Tibial artery (tissue), 4 donors: Measurements from ENCODE around the gene SFMBT1.

Source experiments
- DNase-seq, 2 donors: peaks; one replicate each; pipeline ENCODE4 v3.0.0-alpha.2; 2019
- H3K27ac ChIP-seq, 2 donors: fragments of 200-600 bp; sonication (generic) in 1 of 2; 1 replicate in 1 of 2; 2 replicates in 1 of 2; pipeline ENCODE4 v1.5.1; 2018 to 2019; ENCODE audit warnings: mild to moderate bottlenecking in 1 of 2
- H3K27me3 ChIP-seq, 2 donors: fragments of 200-600 bp; sonication (generic) in 1 of 2; one replicate each; pipeline versions ENCODE4 v1.5.1 to v1.6.0; 2016 to 2019
- H3K36me3 ChIP-seq, 3 donors: fragments of 200-600 bp; sonication (generic) in 2 of 3; one replicate each; pipeline ENCODE4 v1.5.1; 2016 to 2019; ENCODE audit warnings: mild to moderate bottlenecking in 2 of 3
- H3K4me1 ChIP-seq, 4 donors: fragments of 200-600 bp; sonication (generic) in 2 of 4; 1 replicate in 3 of 4; 2 replicates in 1 of 4; pipeline ENCODE4 v1.5.1; 2016 to 2019
- H3K4me3 ChIP-seq, 2 donors: fragments of 200-600 bp; sonication (generic) in 1 of 2; 1 replicate in 1 of 2; 2 replicates in 1 of 2; pipeline ENCODE4 v1.5.1; 2018 to 2019; ENCODE audit warnings: mild to moderate bottlenecking in 2 of 2
- H3K9me3 ChIP-seq, 3 donors: fragments of 200-600 bp; sonication (generic) in 1 of 3; one replicate each; pipeline ENCODE4 v1.5.1; 2016 to 2019
- CTCF ChIP-seq, 2 experiments: fragments of 200-600 bp in 1 of 2; fragments of 450-650 bp in 1 of 2; IDR thresholded peaks; one replicate each; pipeline ENCODE4 v1.5.1; 2017 to 2019; ENCODE audit warnings: antibody characterized with exemption in 2 of 2, mild to moderate bottlenecking in 1 of 2, moderate library complexity in 1 of 2
- intact Hi-C: fragments of 100-400 bp; cut with DNase I; formaldehyde crosslinking; loops from one replicate; pipeline ENCODE4 v1.15.0; 2023; ENCODE audit warnings: low total_unique reads

Gene SFMBT1

DNA sequence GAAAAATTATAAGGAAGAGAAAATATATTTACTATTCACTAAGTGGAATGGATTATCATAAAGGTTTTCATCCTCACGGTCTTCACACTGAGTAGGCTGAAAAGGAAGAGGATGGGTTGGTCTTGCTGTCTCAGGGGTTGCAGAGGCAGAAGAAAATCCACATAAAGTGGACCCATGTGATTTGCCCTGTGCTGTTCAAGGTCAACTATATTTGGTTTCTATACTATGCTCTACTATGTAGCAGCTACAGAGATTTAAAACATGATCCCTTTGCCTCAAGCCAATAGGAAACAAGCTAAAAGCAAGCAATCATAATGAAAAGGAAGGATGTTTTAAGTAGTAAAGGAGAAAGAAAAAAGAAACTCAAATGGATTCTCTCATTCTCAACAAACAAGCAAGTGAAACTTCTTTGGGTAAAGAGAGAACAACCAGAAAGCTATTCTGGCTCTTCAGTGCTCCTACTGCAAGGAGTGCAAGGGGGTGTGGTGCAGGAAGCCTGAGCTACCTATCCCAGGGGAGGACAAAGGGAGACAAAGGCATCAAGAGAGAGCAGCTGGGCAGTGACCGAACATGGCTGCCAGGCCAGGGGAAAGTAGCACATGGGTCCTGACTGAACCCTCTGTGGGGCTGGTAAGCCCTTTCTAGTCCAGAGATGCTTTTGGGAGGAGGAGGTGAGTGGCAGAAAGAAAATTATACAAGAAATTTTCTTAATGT lies 35.9 kb downstream of the SFMBT1 start:
- no peak for DNase-seq
- Histone ChIP-seq H3K4me3 (no peak overlapping the region), H3K9me3 (no peaks in the 10 kb centered on the region), H3K36me3 (no peaks in the 10 kb centered on the region), H3K4me1 (no peaks in the 10 kb centered on the region), H3K27me3 (no peaks in the 10 kb centered on the region), H3K27ac (no peak overlapping the region)
- intact Hi-C loops = no loop called here
- TF ChIP-seq CTCF (IDR thresholded peaks at IDR 0.05) = no peak

- H3K4me3 ChIP-seq = no peak overlapping the region
- no peak for TF ChIP-seq CTCF (IDR thresholded peaks at IDR 0.05)
- no peaks in the 10 kb centered on the region for H3K9me3 ChIP-seq
- no peaks in the 10 kb centered on the region for H3K4me1 ChIP-seq
- intact Hi-C loops = no loop called here
- no peak overlapping the region for H3K27ac ChIP-seq
- H3K36me3 ChIP-seq = no peaks in the 10 kb centered on the region
- DNase-seq = no peak
- H3K27me3 ChIP-seq = no peaks in the 10 kb centered on the region
Observed at GRCh38 chr3:53008932-53009331, 36.9 kb downstream of the SFMBT1 start.

DNA sequence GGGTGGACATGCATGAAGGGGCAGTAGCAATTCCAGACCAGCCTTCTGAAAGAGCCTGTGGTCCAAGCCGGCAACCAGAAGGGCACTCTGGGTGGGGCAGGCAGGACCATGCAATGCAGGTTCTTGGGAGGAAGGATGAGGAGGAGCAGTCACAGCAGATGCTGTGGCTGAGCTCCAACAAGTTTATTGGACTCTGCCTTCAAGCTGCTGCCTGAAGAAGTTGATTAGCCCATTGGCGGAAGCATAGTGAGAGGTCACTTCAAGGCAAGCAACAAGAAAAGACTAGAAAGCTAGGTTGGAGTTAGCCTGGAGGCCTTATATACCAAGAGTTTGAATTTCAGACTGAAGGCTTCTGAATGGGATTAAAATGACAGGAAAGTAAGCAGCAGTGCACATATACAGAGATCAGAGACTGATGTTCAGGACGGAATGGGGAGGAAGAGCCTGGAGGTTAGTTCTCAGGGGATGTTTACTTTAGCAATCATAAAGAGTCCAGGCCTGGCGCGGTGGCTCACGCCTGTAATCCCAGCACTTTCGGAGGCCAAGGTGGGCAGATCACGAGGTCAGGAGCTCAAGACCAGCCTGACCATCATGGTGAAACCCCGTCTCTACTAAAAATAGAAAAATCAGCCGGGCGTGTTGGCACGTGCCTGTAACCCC lies 39.9 kb downstream of the SFMBT1 start:
- no peaks in the 10 kb centered on the region for H3K27me3 ChIP-seq
- H3K27ac ChIP-seq = no peak overlapping the region
- no peak for DNase-seq
- no peaks in the 10 kb centered on the region for H3K9me3 ChIP-seq
- H3K36me3 ChIP-seq = no peaks in the 10 kb centered on the region
- TF ChIP-seq CTCF (IDR thresholded peaks at IDR 0.05) = no peak
- intact Hi-C loops = no loop called here
- no peak overlapping the region for H3K4me3 ChIP-seq
- no peaks in the 10 kb centered on the region for H3K4me1 ChIP-seq

DNA sequence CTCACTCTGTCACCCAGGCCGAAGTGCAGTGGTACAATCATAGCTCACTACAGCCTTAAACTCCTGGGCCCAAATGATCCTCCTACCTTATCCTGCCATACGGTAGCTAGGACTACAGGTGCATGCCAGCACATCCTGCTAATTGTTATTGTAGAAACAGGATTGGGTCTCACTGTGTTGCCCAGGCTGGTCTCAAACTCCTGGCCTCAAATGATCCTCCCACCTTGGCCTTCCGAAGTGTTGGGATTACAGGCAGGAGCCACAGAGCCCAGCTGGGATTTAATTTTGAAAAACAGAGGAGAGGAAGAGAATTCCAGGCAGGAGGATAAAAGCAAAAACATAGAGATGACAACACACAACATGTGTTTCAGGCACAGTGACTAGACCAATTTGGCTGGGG lies 40.5 kb downstream of the SFMBT1 start:
- Histone ChIP-seq H3K4me3 (no peak overlapping the region), H3K9me3 (no peaks in the 10 kb centered on the region), H3K36me3 (no peaks in the 10 kb centered on the region), H3K4me1 (no peaks in the 10 kb centered on the region), H3K27me3 (no peaks in the 10 kb centered on the region), H3K27ac (no peak overlapping the region)
- no peak for TF ChIP-seq CTCF (IDR thresholded peaks at IDR 0.05)
- no peak for DNase-seq
- intact Hi-C loops = no loop called here

DNA sequence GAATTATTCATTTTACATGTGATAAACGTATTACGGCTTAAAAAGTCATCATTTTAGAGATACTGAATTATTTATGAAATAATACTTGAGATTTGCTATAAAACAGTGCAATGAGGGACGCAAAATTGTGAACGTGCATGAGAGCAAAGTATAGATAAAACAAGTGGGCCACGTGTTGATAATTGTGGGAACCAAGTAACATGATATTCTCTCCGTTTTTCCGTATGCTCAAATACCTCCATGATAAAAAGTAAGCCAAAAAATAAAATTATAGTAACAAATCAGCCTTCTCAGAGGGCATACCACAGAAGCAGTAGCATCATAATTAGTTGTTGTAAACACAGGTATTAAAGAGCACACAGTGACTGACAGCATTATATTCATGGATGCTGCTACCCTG lies 42.6 kb downstream of the SFMBT1 start:
- no peak for TF ChIP-seq CTCF (IDR thresholded peaks at IDR 0.05)
- H3K27ac ChIP-seq = no peak overlapping the region
- H3K9me3 ChIP-seq = no peaks in the 10 kb centered on the region
- intact Hi-C loops = no loop called here
- no peaks in the 10 kb centered on the region for H3K4me1 ChIP-seq
- no peaks in the 10 kb centered on the region for H3K27me3 ChIP-seq
- DNase-seq = no peak
- no peaks in the 10 kb centered on the region for H3K36me3 ChIP-seq
- no peak overlapping the region for H3K4me3 ChIP-seq
